Ovary (tissue), 3 donors: ENCODE measurements around the gene CDYL2.

Experiments used
- CTCF ChIP-seq, 3 donors: fragments of 450-650 bp in 2 of 3; fragments of 200-600 bp in 1 of 3; IDR thresholded peaks; one replicate each; pipeline versions ENCODE4 v1.5.1 to v1.8.0; 2016 to 2022; ENCODE audit warnings: antibody characterized with exemption in 3 of 3, mild to moderate bottlenecking in 1 of 3
- POLR2A ChIP-seq: fragments of 450-650 bp; IDR thresholded peaks from one replicate; pipeline ENCODE4 v1.6.1; 2017; ENCODE audit warnings: antibody characterized with exemption, mild to moderate bottlenecking, moderate library complexity
- donor health status: DM: no; HTN: no; CAD: no.

GRCh38 chr16:80689487-80689886, 114.9 kb downstream of the CDYL2 start:
- no peak for TF ChIP-seq POLR2A
- TF ChIP-seq CTCF (IDR thresholded peaks at IDR 0.05) = no peak
